HG03520 (cell line): Measurements from ENCODE around the gene BARHL1.
"Not testable (repeated sequence)": the region's sequence is repeated elsewhere in the genome, so short reads cannot be mapped to it uniquely, and the experiment has no call there.

Experiments
- ATAC-seq: cut with Tn5 transposase; IDR thresholded peaks from one replicate; pipeline ENCODE4 v1.9.1; 2021; ENCODE audit warnings: mild to moderate bottlenecking, moderate library complexity; ENCODE audit not compliant: unreplicated experiment

BARHL1 gene

DNA sequence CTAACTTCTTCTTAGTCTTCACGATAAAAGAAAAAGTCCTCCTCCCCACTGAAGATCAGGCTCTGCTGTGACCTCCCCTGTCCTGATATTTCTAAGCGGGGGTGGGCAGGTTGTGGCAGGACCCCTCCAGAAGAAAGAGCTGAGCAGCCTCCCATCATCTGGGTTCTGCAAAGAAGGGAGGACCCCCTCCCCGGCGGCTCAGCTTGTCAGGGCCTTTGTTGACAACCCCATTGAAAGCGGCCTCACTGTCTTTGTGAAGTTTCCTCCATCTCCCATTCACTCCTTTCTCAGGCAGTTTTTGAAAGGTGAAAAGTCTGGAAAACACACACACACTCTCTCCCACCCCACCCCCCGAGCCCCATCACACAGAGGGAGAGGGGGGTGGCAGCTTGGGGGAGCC, 26.2 kb upstream of the BARHL1 start:
- no peak for ATAC-seq

DNA sequence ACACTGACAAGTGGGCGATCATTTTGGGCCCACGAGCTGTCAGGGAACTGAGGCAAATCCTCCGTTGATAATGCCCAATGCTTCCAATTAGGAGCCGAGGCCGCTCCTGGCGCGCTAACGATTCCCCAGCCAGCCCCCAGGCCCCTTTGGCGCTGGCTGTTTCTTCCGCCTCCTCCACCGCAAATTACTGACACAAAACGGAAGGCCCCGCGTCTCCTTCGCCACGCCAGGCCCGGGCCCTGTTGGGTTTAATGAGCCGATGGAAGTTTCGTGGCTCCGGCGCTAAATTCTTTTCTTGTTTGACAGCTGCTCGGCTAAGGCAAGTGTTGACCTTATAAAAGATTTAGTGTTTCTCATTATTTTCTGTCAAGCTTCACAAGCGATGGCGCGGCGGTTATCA, 25.7 kb upstream of the BARHL1 start:
- ATAC-seq, result no peak

DNA sequence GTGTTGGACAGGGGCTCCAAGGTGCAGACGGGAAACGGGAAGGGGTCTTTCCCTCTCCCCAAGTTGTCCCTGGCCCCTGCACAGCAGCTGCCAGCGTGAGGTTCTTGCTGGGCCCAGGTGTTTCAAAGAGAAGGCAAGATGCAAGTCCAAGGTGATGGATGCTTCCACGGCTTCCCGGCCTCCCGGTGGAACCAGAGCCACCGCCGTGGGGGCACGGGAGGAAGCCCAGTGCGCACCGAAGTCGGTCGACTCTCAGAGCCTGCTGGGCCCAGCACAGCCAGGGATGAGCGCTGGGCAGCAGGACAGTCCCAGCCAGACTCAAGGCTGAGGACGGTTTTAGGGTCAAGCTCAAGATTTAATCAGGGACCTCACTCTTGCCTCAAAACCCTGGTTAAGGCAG, 25.2 kb upstream of the BARHL1 start:
- ATAC-seq, result no peak

DNA sequence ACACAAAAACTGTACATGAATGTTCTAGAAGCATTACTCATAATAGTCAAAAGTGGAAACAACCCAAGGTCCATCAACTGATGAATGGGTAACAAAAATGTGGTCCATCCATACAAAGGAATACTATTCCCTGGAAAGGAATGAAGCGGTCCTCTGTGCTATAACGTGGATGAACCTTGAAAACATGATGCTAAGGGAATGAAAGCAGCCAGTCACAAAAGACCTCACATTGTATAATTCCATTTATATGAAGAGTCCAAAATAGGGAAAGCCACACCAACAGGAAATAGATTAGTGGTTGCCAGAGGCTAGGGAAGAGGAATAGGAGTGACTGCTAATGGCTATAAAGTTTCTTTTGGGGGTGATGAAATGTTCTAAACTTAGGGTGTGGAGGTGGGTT, 22.7 kb upstream of the BARHL1 start:
- no peak for ATAC-seq

DNA sequence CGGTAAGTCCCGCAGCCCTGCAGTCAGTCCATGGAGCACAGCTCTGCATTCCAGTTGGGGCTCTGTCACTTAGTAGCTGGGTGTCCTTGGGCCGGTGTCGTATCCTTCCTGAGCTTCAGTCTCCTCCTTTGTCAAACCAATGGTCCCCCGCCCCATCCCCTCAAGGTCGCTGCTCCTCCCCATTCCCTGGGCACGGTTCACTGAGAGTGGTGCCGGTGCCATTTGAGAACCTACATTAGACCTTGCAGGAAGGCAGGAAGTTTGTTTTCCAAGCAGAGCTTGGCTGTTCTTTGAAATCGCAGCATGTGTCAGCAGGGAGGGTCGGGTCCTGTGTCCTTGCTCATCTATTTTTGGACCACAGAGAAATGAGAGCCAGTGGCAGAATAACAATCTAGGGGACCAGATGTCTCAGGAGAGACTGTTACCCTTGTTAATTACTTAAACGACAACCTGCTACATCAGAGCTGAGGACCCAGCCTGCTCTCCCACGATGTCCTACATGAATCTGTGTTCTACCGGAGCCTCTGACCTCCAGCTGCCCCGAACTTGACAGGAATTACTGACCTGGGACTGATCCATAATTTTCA, 21.7 kb upstream of the BARHL1 start:
- ATAC-seq, result no peak

DNA sequence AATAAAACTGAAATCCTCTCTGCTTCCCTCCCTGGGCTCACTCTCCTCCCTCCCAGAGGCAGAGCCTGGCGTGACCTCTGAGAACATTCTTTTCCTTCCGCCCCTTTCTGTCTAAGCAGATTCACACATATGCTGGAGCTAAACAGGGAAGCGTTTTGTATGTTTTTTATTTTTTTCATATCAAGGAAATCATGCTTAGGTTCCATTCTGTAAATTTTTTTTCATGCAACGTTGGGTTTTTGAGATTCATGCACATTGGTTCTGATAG, 20.2 kb upstream of the BARHL1 start:
- ATAC-seq, result no peak

DNA sequence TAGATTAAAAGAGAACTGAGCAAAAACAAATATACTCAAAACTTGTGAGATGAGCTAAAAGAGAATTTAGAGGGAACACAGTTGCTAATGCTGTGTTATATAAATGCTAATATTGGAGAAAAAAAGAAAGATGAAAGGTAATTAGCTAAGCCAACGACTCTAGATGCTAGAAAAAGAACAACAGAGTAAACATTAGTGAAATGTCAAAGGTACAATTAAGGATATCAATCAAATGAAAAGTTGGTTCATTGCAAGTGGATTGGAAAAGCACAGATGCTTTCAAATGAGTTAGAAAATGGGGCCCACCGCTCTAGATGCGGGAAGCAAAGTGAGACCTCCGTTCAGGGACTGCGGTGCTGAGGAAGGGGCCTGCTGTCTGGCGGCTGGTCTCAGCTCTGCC, 17.9 kb upstream of the BARHL1 start:
- no peak for ATAC-seq

DNA sequence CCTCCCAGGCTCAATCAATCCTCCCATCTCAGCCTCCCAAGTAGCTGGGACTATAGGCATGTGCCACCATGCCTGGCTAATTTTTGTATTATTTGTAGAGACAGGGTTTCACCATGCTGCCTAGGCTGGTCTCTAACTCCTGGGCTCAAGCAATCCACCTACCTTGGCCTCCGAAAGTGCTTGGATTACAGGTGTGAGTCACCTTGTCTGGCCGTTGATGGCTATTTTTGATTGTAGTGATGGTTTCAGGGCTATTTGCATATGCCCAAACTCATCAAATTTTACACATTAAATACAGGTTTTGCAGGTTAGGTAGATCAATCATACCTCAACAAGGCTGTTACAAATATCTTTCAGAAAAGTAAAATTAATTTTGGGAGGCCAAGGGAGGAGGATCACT, 13.6 kb upstream of the BARHL1 start:
- not testable (repeated sequence) for ATAC-seq

DNA sequence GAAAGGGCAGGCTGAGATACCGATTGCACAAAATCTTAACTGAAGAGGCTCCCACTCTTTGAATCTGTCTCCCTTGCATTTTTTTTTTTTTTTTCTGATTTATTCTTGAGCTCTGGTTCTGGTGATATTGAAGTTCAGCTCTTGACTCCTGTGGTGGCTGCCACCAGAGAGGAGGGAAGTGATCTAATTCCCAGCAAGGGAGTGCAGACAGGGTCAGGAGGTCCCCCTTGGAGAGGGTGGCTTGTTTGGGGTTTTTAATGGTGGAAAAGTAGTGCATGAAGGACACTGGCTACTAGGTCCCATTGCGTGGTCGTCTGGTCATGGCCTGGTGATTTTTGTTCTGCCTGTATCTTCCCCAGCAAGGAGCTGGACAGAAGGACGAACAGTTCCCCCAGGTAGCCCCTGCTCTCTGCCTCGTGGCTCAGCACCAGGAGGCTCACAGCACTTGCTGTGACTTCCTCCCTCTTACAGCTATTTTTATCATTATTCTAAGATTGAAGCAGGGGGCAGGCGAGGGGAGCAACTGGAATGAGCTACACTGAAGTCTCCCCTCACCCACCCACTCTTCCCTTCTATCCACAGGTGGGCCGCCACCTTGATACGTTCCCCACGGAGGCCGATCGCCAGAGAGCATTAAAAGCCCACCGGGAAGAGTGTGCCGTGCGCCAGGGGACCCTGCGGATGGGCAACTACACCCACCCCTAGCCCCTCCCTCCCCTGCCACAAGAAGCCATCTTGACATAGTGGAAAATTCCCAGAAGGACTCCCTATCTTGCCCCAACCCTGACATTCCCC, 10.4 kb upstream of the BARHL1 start:
- ATAC-seq, result no peak

DNA sequence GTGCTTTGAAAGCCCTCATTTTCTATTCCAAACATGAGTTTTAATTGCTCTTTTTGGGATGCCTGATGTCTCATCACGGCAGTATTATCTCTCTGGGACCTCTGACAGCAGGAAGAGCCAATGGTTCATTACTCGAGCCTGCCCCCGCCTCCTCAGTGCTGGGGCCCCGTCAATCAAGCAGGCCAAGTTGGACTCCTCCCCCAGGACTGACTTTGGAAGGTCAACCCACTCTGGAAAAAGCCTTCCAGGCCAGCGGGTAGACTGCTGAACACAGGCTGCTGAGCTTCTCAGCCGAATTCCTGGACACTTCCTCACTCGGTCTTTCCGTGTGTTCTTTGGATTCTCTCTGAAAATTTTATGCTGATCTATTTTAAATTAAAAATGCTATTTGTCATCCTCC, 9.5 kb upstream of the BARHL1 start:
- ATAC-seq, result no peak

DNA sequence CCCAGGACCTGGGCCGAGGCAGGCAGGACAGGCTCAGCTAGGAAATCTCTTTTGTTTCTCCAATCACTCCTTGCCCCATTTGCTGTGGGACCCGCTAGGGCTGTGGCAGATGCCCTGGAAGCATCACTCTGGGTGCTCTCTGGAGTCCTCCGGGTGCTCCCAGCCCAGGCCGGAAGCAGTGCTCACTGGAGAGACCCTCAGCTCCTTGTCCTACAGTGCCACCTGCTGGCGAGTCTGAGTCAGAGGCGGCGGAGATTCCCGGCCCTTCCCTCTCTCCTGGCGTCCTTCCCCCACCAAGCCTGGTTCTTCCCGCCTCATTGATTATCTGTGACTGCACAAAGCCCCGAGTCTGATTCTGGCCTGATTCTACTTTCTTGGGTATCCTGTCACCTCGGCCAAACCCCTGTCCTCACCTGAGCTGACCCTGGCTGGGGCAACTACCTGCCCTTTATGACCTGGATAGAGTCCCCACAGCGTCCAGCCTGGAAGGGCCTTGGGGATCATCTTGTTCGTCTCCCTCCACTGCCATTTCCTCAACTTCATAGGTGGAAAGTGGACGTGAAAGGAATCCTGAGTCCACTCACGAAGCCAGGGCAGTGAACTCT, 7.3 kb upstream of the BARHL1 start:
- ATAC-seq, result no peak

DNA sequence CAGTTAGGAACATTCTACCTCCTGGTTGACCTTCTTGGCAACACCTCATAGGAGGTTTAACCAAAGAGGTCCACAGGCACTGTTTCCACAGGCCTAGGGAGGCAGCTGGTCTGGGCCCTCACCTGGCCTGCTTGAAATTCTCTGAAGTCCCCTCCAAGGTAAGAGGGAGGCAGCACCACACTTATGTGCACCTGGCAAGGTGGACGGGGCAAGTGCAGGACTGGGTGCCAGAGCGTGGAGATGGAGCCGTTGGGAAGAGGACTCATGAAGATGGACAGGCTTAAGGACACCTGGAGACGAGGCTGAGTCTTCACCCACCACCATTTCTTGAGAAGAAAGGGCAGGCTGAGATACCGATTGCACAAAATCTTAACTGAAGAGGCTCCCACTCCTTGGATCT, 6.6 kb upstream of the BARHL1 start:
- no peak for ATAC-seq

DNA sequence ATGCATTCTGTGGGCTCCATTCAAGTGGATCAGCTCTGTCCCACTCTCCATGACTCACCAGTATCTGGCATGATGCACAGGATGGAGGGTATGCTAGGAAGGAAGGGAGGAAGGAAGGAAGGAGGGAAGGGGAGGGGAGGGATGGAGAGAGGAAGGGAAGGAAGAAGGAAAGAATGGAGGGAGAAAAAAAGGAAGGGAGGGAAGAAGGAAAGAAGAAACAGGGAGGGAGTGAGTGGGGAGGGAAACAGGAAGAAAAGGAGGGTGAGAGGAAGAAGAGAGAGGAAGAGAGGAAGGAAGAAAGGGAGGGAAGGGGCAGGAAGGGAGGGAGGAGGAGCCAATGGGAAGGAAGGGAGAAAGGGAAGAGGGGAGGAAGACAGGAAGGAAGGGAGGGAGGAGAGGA, 5.3 kb upstream of the BARHL1 start:
- ATAC-seq, result no peak

DNA sequence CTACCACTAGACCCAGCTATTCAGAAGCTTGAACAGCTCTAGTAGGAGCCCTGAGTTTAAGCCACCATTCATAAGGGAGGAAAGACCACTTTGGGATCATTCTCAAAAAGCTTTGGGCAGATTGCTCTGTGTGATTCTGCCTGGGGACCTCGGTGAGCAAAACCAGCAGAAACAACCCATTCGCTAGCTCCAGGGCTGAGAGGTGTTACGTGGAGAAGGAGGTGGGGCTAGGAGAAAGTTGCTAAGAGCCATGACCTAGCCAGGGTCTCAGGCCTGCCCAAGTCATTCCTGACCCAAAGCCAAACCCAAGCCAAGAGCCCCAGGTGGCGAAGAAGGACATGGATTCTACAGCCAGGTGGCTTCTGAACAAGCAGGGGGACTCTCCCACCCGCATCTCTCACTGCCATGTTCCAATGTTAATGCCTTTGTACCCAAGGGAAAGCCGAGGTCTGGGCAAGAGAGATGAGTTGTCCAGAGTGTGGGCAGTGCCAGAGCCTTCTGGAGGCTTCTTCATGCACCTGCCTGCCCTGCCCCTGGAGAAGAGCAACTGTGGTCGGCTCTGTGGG, 4.0 kb upstream of the BARHL1 start:
- ATAC-seq, result no peak

DNA sequence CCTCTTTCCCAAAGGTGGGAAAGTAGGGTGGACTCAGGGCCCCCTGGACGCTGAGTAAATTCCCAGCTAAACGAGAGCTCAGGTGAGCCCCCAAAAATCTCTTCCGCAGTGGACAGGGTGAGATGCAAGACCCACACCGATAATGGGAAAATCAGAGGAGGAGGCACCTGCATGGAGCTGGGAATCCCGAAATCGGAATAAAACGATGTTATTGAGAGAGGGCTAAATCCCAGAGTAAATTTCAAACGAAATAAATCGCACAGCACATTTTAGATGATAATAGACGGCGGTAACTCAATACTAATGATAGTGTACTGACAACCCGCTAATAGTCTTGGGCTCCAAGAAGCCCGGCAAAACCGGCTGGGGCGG, 3.0 kb upstream of the BARHL1 start:
- no peak for ATAC-seq

DNA sequence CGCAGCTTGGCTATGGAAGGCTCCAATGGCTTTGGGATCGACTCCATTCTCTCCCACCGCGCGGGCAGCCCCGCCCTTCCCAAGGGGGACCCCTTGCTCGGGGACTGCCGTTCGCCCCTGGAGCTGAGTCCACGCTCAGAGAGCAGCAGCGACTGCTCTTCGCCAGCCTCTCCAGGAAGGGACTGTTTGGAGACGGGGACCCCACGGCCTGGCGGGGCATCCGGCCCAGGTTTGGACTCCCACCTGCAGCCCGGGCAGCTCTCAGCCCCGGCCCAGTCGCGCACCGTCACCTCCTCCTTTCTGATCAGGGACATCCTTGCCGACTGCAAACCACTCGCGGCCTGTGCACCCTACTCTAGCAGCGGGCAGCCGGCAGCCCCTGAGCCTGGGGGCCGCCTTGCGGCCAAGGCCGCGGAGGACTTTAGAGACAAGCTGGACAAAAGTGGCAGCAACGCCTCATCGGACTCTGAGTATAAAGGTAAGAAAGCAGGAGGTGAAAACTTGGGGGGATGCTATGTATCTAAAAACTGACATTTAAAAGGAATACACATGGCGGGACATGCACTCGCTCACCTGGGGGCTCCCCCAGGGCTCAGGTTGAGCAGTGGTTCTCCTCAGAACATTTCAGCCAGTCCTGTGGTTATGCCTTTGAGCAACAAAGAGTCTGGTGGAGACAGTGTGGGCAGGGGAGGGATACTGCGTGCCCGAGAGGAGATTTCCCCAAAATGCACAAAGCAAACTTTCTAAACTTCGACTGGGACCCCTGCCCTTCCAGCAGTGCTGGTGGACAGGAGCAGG, 579 bp downstream of the BARHL1 start:
- no peak for ATAC-seq

DNA sequence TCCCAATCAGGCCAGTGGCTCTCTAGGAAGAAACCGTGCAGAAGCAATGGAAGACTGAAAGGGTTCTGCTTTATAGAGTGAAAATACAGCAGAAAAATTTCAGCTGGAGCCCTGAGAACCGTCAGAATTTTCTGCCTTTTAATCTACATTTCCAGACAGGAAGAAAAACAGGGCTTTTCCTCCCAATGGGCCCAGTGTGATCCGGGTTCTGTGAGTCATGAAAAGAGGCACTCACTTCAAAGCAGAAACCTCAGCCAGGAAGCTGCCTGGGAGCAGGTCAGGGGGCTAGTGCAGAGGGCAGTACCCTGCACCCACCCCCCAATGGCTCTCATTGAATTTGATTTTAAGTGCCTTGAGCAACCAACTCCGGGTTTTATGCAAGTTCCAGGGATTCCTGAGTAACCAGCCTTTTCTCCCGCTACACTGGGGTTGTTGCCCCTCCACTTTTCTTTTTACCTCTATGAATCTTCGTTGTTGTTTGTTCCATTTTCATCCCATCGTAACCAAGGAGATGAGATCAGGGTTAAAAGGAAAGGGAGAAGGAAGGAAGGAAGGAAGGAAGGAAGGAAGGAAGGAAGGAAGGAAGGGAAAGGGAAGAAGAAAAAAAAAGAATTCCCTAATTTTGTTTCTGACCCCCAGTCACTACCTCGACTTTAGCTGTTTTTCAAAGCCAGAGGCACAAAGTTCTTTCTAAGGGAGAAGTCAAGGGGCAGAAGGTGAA, 1.3 kb downstream of the BARHL1 start:
- no peak for ATAC-seq

DNA sequence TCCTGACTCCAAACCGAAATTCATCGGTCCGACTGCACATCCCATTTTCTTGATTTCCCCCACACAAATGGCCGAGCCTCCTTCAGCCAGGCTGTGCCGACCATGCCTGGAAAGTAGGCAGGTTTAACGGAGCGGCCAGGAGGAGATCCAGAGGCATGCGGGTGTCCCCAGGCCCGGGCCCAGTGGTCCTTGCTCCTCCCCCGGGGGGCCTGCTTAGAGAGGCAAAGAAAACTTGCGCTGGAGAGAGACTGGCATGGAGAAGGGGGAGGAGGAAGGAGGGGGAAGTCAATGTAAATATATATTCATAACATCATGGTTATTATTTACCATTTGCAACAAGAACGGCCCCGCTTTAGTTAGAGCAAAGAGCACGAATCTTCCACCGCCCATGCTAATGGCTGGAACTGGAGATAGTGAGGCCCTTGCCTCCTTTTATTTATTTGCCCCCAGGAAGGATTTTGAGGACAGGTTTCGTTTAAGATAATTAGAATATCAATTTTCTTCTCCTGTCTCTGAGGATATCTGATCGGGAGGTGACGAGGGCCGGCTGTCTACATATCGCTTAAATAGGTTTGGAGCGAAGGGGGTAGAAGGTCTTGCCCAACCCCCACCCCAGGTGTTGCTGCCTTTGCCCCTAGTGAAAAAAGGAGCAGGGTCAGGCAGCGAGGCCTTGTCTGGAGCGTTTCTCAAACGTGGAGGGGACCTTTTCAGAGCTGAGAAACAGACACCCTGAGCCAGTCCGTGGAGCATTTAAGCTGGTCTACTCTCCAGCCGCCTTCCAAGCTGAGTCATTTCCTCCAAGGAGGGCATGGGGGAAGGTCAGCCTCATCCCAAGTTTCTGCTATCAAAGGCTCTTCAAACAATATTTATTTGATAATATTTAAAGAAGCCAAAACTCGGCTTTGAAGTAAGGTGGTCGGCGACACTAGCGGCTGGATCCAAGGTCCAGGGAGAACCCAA, 2.5 kb downstream of the BARHL1 start:
- no peak for ATAC-seq

DNA sequence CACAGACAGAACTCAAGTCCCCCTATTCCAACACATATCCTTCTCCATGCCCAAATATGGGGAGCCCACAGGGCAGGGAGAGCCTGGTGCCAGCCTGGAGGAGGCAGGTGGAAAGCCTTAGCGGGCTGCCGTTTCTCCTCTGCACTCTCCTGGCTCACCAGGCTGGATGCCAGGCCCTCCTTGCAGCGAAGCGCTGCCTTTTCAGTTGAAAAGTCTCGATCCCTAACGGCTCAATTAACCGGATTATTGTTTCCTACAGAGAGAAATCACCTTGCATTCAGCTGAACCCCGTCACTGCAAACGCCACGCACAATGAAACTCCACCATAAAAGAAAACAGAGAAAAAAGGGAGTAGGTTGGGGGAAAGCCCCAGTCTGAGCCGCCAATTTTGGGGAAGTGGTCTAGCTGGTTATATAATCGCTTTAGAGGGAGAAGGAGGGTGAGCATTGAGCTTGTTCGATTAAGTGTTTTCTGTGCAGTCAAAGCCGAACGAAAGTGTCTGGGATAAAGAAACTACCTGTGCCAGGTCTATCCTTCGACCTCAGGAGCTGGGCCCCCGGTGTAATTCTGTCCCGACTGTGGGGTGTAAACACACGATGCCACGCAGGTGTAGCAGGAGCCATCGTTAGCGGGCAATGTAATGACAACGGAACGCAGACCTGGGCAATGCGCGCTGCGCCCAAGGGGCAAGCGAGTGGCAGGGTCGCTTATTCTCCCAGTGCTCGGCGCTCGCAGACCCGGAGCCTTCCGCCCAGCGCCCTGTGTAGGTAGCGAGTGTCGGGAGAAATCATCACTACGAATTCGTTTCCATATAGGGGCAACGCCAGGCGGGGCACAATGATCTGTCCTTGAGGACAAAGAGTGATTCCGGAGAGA, 3.8 kb downstream of the BARHL1 start:
- no peak for ATAC-seq
